GM18507 (cell line): ENCODE results near the gene BEAN1.
A peak's percentile ranks its signal among the peaks of the same experiment; 100 is the strongest.

Source experiments
- DNase-seq: peaks from one replicate; pipeline ENCODE4 v3.0.0; 2011; ENCODE audit warnings: low read depth; ENCODE audit not compliant: insufficient read length; ENCODE audit errors: extremely low spot score
- FAIRE-seq: peaks from 2 replicates; lab custom pipeline; 2011; peaks lifted over from hg19 to GRCh38; lab: Jason Lieb, UNC

The BEAN1 gene

DNA sequence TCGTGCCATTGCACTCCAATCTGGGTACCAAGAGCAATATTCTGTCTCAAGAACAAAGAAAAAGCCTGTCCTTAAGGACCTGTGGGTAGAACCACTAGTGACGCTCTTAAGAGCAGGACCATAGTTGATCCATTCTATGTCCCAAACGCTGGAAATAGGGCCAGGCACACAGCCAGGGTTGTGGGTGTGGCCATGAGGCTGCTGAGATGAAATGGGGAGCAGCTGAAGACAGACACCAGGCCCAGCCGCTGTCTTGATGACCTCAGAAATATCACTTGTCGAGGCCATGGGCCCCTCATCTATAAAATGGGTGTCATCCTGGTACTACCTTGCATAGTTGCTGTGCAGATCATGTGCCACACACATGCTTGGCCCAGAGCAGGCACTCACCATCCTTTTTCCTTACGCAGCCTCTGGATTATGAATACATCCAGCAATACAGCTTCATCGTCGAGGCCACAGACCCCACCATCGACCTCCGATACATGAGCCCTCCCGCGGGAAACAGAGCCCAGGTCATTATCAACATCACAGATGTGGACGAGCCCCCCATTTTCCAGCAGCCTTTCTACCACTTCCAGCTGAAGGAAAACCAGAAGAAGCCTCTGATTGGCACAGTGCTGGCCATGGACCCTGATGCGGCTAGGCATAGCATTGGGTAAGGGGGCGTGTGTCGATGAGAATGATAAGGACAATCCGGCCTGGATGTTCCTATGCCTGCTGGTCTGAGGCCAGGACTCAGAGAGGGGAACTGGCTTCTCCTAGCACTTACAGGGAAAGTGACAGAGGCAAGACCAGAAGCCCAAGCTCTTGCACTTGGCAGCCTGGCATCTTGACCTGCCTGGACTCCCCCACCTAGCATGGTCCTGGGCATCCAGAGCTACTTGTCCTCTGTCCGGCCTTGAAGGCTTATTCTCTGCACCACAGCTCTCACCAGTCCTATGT, 35.1 kb upstream of the BEAN1 start:
- DNase-seq (no peak), FAIRE-seq (no peak)

DNA sequence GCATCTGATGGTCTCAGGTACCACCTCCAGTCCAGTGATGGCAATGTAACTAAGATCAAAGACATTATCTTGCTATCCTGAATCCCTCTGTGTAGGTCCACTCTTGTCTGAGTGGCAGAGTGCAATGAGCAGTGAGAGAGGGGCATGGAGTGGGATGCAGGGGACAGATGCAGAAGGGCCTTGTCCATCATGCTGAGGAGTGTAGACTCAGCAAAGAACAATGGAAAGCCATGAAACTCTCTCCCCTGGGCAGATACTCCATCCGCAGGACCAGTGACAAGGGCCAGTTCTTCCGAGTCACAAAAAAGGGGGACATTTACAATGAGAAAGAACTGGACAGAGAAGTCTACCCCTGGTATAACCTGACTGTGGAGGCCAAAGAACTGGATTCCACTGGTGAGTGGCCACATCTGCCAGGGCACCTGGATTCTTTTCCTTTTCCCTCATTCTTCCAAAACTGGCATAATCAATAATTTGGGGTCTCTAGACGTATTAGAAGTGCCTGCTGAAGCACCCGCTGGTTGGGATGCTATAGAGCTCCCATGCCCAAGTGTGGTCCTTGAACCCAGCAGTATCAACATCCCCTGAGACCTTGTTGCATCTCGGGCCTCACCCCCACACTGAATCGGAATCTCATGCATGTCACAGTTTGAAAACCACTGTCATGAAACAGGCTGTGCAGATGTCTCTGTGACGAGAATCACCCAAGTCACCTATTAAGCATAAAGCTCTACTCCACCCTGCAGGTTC, 31.1 kb upstream of the BEAN1 start:
- DNase-seq (no peak), FAIRE-seq (no peak)

DNA sequence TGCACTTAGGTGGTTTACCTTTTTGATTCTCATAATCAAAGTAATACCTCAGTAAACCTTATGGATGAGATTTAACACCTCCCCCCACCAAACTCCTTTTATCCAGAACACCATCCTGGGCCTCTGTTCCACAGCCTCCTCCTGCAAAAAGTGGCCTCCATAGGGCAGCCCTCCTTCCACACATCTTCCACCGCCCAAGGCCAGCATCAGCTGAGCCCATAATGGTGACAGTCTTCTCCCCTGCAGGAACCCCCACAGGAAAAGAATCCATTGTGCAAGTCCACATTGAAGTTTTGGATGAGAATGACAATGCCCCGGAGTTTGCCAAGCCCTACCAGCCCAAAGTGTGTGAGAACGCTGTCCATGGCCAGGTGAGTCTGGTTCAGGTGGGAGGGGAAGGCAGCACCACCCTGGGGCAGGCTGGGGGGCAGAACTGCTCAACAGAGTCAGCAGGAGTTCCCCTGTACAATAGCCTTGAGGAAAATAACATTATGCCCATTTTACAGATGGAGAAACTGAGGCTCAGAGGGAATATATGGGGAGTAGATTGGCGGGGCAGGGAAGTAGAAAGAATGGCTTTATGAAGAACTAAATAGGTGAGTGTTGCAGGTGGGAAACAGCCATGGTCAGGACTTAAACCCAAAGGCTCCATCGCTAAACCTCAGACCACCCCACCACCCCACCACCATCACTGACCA, 29.2 kb upstream of the BEAN1 start:
- FAIRE-seq (no peak), DNase-seq (no peak)

DNA sequence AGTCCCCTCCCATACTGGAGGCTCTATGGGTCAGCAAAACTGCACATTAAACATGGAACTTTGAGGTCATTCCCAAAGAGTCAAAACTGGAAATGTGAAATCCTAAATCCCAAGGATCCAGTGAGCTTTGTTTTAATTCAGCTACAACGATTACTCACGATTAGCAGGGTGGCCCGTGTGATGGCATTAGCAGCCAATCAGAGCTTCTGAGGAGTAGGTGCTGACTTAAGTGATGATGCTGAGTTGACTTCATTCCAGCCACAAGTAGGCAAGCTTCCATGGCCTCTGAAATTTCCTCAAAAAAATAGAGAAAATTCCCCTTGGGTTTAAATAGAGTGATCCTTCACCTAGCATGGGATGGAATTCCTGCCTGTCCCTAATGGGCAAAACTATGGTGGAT, 28.1 kb upstream of the BEAN1 start:
- FAIRE-seq (no peak), DNase-seq (no peak)

- FAIRE-seq (no peak), DNase-seq (no peak)
Observed at GRCh38 chr16:66399930-66400329, 27.2 kb upstream of the BEAN1 start.

- FAIRE-seq (no peak), DNase-seq (no peak)
Observed at GRCh38 chr16:66400503-66401380, 26.4 kb upstream of the BEAN1 start.

GRCh38 chr16:66401610-66402009, 25.5 kb upstream of the BEAN1 start:
- DNase-seq (no peak), FAIRE-seq (no peak)

DNA sequence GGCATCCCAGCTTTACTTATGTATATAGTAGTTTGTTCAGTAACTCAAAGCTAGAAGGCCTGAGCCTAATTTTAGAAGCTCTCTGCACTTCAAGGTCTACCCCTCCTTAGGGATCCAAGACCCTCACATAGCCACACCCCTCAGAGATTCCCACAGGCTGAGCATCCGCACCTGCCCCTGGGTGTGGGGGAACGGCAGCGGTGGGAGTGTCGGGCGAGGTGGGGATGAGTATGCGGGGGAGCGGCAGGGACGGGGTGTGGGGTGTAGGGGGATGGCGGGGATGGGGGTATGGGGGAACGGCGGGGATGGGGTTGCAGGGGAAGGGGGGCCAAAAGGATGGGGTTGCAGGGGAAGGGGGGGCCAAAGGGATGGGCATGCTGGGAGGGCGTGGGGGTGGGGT, 24.9 kb upstream of the BEAN1 start:
- no peak for DNase-seq
- no peak for FAIRE-seq

- DNase-seq (no peak), FAIRE-seq (no peak)
Observed at GRCh38 chr16:66402591-66403230, 24.4 kb upstream of the BEAN1 start.

GRCh38 chr16:66403531-66404145, 23.5 kb upstream of the BEAN1 start:
- FAIRE-seq, result no peak
- no peak for DNase-seq

DNA sequence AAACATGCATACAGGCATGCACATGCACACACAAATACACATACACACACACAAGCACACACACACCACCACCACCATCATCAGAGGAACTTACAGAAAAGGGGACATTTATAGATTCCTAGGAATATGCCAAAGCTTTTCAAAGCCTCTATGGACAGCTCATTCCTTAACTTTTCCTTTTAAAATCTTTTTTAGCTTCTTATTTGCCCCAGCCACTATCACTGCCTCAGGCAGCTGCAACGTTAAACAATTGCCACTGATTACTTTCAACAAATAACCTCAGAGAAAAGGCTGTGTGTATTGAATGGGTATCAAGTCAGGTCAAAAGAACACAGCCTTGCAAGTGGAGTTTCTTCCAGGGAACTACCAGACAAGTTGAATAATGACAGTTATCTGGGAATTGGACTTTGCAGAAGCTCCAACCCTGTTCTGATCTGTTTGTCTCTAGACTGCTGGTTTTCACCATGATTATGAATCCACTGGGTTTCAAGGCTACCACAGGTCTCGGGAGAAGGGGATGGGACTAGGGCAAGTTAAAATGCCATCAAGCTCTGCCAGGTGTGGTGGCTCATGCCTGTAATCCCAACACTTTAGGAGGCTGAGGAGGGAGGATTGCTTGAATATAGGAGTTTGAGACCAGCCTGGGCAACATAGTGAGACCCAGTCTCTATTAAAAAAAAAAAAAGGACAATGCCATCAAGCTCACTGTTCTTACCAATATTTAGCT, 21.9 kb upstream of the BEAN1 start:
- FAIRE-seq (no peak), DNase-seq (no peak)

- FAIRE-seq (peak; percentile 76), DNase-seq (peak; percentile 72)
Observed at GRCh38 chr16:66406534-66407221, 20.4 kb upstream of the BEAN1 start.

DNA sequence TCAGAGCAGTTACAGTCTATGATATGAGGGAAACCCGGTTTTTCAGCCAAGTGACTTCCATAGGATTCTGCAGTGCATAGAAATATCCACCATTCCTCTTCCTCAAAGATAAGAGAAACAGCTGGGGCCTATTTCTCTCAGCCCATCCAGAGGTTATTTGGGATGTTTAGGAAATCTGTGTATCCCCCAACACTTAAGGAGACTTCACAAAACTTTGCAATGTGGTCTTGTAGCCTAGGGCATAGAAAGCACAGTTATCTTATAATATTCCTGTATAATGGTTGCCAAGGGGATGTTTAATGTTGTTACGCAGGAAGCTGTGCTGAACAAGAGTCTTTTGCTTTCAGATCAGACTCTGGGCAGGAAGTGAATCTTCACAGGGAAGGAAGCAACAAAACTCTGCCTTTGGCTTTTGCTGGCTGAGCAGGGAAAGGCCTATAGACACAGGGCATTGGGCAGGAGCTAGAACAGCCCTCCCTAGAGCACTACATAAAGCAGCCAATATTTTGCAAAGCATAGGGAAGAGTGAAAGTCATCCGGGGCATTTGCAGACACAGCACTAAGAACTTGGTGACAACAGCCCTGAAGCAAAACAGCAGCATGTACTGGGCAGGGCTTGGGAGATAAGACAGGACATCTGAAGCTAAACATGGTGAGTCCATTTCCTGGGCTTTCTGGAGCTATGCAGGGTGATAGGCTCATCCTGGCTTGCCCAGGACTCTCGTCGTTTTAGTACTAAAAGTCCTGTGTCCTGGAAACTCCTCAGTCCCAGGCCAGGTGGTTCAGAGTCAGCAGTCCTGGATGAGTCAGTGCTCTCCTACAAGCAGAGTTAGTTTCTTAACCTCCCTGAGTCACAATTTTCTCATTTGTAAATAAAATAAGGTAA, 18.7 kb upstream of the BEAN1 start:
- DNase-seq (no peak), FAIRE-seq (no peak)

- no peak for FAIRE-seq
- DNase-seq, result no peak
Observed at GRCh38 chr16:66409156-66409555, 17.9 kb upstream of the BEAN1 start.

DNA sequence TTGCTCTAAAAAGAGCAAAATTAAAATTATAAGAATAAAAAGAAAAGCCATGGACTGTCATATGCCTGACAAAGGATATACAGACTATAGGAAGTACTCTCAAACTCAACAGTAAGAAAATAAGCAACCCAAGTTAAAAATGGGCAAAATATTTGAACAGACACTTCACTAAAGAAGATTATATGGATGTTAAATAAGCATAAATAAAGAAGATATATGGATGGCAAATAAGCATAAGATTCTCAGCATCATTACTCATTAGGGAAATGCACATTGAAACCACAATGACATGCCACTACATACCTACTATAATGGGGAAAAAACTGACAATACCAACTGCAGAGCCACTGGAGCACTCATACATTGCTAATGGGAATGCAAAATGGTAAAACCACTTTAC, 14.9 kb upstream of the BEAN1 start:
- no peak for DNase-seq
- FAIRE-seq, result no peak

DNA sequence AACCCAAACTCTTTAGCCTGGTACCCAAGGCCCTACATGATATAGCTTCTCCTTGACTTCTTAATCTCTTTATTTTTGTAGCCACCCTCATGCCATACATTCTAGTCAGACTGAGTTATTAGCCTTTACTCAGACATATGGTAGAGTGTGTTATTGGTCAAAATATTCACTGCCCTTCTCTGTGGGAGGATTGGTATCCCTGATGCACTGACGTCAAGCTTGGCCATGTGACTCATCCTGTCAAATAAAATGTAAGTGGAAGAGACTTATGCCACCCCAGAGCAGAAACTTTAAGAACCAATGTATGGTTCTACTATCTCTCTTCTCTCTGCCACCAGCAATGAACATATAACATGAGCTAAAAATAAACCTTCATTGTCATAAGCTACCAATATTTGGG, 12.2 kb upstream of the BEAN1 start:
- DNase-seq (no peak), FAIRE-seq (no peak)
